Cardiac muscle cell (in vitro differentiated cells and primary cell): ENCODE results near the gene MAP3K19. TPM values are rescaled to one million over a fixed set of nuclear protein-coding genes. Genes with fewer than 3 reads are reported as not detected.

Source experiments
- DNase-seq, 2 donors: peaks; one replicate each; pipeline versions ENCODE4 v3.0.0 to v3.0.0-alpha.2; 2010 to 2017; ENCODE audit warnings: low read depth in 1 of 2, low spot score in 1 of 2
- H3K27ac ChIP-seq: fragments of 200-600 bp; sonication (generic); 2 replicates; pipeline ENCODE4 v1.5.1; 2016
- H3K27me3 ChIP-seq: fragments of 200-600 bp; sonication (generic); 2 replicates; pipeline ENCODE4 v1.6.0; 2016; ENCODE audit warnings: control low read depth
- H3K36me3 ChIP-seq: fragments of 200-600 bp; sonication (generic); 2 replicates; pipeline ENCODE4 v1.5.1; 2016; ENCODE audit warnings: control low read depth
- H3K4me1 ChIP-seq: fragments of 200-600 bp; sonication (generic); 2 replicates; pipeline ENCODE4 v1.8.1; 2017; ENCODE audit warnings: low read depth, mild to moderate bottlenecking, mixed run types
- H3K4me3 ChIP-seq: fragments of 200-600 bp; sonication (generic); 2 replicates; pipeline ENCODE4 v1.5.1; 2016; ENCODE audit warnings: mild to moderate bottlenecking
- H3K9me3 ChIP-seq: fragments of 200-600 bp; sonication (generic); 2 replicates; pipeline ENCODE4 v1.5.1; 2017; ENCODE audit warnings: low read depth, mild to moderate bottlenecking, control low read depth
- CTCF ChIP-seq: IDR thresholded peaks from 2 replicates; pipeline ENCODE4 v1.5.1; 2012; ENCODE audit warnings: low read depth, mild to moderate bottlenecking, low read length
- polyA plus RNA-seq: library from polyadenylated mRNA; unstranded; fragments of >200 nt; fragmentation: Nextera tagmentation; extraction: Ambion mirVana; gene quantifications from 2 replicates; pipeline ENCODE4 v1.2.1, GENCODE V29; 2016
- total RNA-seq: library from RNA; depleted of rRNA; stranded (reverse); fragments of >200 nt; gene quantifications from 2 replicates; pipeline ENCODE4 v1.2.3, GENCODE V29; 2016

Gene MAP3K19
- total and polyA plus RNA-seq, 2 experiments from 2014 or later: not detected

GRCh38 chr2:134917888-134918525, 129.2 kb downstream of the MAP3K19 start:
- H3K27ac ChIP-seq: peak overlapping the region; percentile 99
- no peaks in the 10 kb centered on the region for H3K36me3 ChIP-seq
- H3K4me1 ChIP-seq: peaks cover 18% of the 10 kb centered on the region
- no peaks in the 10 kb centered on the region for H3K27me3 ChIP-seq
- no peaks in the 10 kb centered on the region for H3K9me3 ChIP-seq
- no peak for DNase-seq
- peak; percentile 33 for TF ChIP-seq CTCF
- peak overlapping the region; percentile 72 for H3K4me3 ChIP-seq

GRCh38 chr2:134917360-134917865, 129.8 kb downstream of the MAP3K19 start:
- TF ChIP-seq CTCF: no peak
- Histone ChIP-seq H3K36me3 (no peaks in the 10 kb centered on the region), H3K27me3 (no peaks in the 10 kb centered on the region), H3K9me3 (no peaks in the 10 kb centered on the region), H3K27ac (peak overlapping the region; percentile 99), H3K4me3 (peak overlapping the region; percentile 72), H3K4me1 (peaks cover 18% of the 10 kb centered on the region)
- no peak for DNase-seq

Other genes with a start within 250 kb of the MAP3K19 start
- gene ACMSD, start 208.8 kb downstream of the MAP3K19 start, total RNA-seq: not detected in 2 replicates
- gene ACMSD, start 208.8 kb downstream of the MAP3K19 start, polyA plus RNA-seq: 0.46 TPM in 1 of 2 replicates, not detected in the other
- 24.9 and 27.7 TPM in 2 replicates for gene CCNT2, start 128.6 kb downstream of the MAP3K19 start, total RNA-seq
- 21.9 and 31.8 TPM in 2 replicates for gene CCNT2, start 128.6 kb downstream of the MAP3K19 start, polyA plus RNA-seq
- gene RAB3GAP1, start 4.8 kb upstream of the MAP3K19 start, total RNA-seq: 26.0 and 35.0 TPM in 2 replicates
- 19.9 and 21.7 TPM in 2 replicates for gene RAB3GAP1, start 4.8 kb upstream of the MAP3K19 start, polyA plus RNA-seq